T-helper 2 cell (primary cell): ENCODE results near the gene FAM83E.

Source experiments
- DNase-seq, 5 experiments: peaks; one replicate each; pipeline versions ENCODE4 v3.0.0 to v3.0.0-alpha.2; 2012 to 2022

Gene FAM83E

GRCh38 chr19:48628486-48629296 lies 13.8 kb upstream of the FAM83E start:
- no peak for DNase-seq

GRCh38 chr19:48627865-48628314 lies 13.0 kb upstream of the FAM83E start:
- no peak for DNase-seq

GRCh38 chr19:48627201-48627864 lies 12.5 kb upstream of the FAM83E start:
- DNase-seq, result no peak

- DNase-seq, result no peak
These were observed 11.0 kb upstream of the FAM83E start for GRCh38 chr19:48625891-48626327.

- DNase-seq, result no peak
These were observed 10.2 kb upstream of the FAM83E start for GRCh38 chr19:48624791-48625723.

GRCh38 chr19:48624067-48624594 lies 9.3 kb upstream of the FAM83E start:
- peak; percentile 87 to 99 (median 93) for DNase-seq

GRCh38 chr19:48623556-48624066 lies 8.7 kb upstream of the FAM83E start:
- no peak for DNase-seq

- DNase-seq, result no peak
These were observed 5.1 kb upstream of the FAM83E start for GRCh38 chr19:48619692-48620585.

GRCh38 chr19:48618916-48619691 lies 4.2 kb upstream of the FAM83E start, which contains the start of the genes RPL18 and SPHK2:
RPL18 (minus strand) TSS chr19:48619178; CDS start chr19:48619143, 35 bp downstream.
SPHK2 (plus strand) TSS chr19:48619506; CDS start chr19:48620515, 1,009 bp downstream.
- peak; percentile 83 to 100 (median 91) for DNase-seq

GRCh38 chr19:48618278-48618915 lies 3.5 kb upstream of the FAM83E start:
- no peak for DNase-seq

GRCh38 chr19:48617146-48617937 lies 2.5 kb upstream of the FAM83E start:
- DNase-seq, result no peak

- peak in 1 of 5 experiments; percentile 42 for DNase-seq
These were observed 1.7 kb upstream of the FAM83E start for GRCh38 chr19:48616491-48617056.

GRCh38 chr19:48616041-48616436 lies 1.2 kb upstream of the FAM83E start:
- DNase-seq, result peak in 1 of 5 experiments; percentile 59

- no peak for DNase-seq
These were observed 560 bp upstream of the FAM83E start for GRCh38 chr19:48615231-48616040.

- DNase-seq, result no peak
These were observed 932 bp downstream of the FAM83E start for GRCh38 chr19:48613852-48614435.

- DNase-seq, result no peak
These were observed 1.6 kb downstream of the FAM83E start for GRCh38 chr19:48613024-48613851.
